Measurements from ENCODE around the gene CES5A.
"Not testable (repeated sequence)": the region's sequence is repeated elsewhere in the genome, so short reads cannot be mapped to it uniquely, and the experiment has no call there.

The CES5A gene

GRCh38 chr16:55876854-55877253 lies 1.7 kb upstream of the CES5A start:
- DNase-seq (ENCODE audit: low read depth): peak; percentile 18

GRCh38 chr16:55873122-55873521 lies 2.1 kb downstream of the CES5A start:
- DNase-seq (ENCODE audit: low read depth): no peak

GRCh38 chr16:55872130-55872529 lies 3.0 kb downstream of the CES5A start:
- DNase-seq (ENCODE audit: low read depth): no peak

- no peak for DNase-seq (ENCODE audit: low read depth)
These were observed 3.6 kb downstream of the CES5A start for GRCh38 chr16:55871411-55872038.

- no peak for DNase-seq (ENCODE audit: low read depth)
These were observed 6.2 kb downstream of the CES5A start for GRCh38 chr16:55868980-55869379.

GRCh38 chr16:55868137-55868536 lies 7.0 kb downstream of the CES5A start:
- DNase-seq (ENCODE audit: low read depth): no peak

- no peak for DNase-seq (ENCODE audit: low read depth)
These were observed 13.9 kb downstream of the CES5A start for GRCh38 chr16:55861288-55861687.

GRCh38 chr16:55857650-55858049 lies 17.5 kb downstream of the CES5A start:
- not testable (repeated sequence) for DNase-seq (ENCODE audit: low read depth)

- no peak for DNase-seq (ENCODE audit: low read depth)
These were observed 18.2 kb downstream of the CES5A start for GRCh38 chr16:55856950-55857349.

GRCh38 chr16:55853114-55853513 lies 22.1 kb downstream of the CES5A start:
- DNase-seq (ENCODE audit: low read depth): peak; percentile 35

- no peak for DNase-seq (ENCODE audit: low read depth)
These were observed 25.6 kb downstream of the CES5A start for GRCh38 chr16:55849536-55849935.

- no peak for DNase-seq (ENCODE audit: low read depth)
These were observed 28.4 kb downstream of the CES5A start for GRCh38 chr16:55846598-55847346.

GRCh38 chr16:55843105-55843395 lies 32.1 kb downstream of the CES5A start:
- DNase-seq (ENCODE audit: low read depth): no peak

- peak; percentile 61 for DNase-seq (ENCODE audit: low read depth)
These were observed 32.6 kb downstream of the CES5A start for GRCh38 chr16:55842369-55843104.

GRCh38 chr16:55839115-55839514 lies 36.1 kb downstream of the CES5A start:
- DNase-seq (ENCODE audit: low read depth): no peak

- no peak for DNase-seq (ENCODE audit: low read depth)
These were observed 39.0 kb downstream of the CES5A start for GRCh38 chr16:55836158-55836611.

GRCh38 chr16:55835581-55835980 lies 39.6 kb downstream of the CES5A start:
- DNase-seq (ENCODE audit: low read depth): no peak

GRCh38 chr16:55835173-55835572 lies 40.0 kb downstream of the CES5A start:
- not testable (repeated sequence) for DNase-seq (ENCODE audit: low read depth)

- DNase-seq (ENCODE audit: low read depth): no peak
These were observed 41.1 kb downstream of the CES5A start for GRCh38 chr16:55834049-55834448.

GRCh38 chr16:55832773-55833691 lies 42.1 kb downstream of the CES5A start, which contains the start of gene CES1:
CES1 (minus strand) TSS chr16:55833096; CDS start chr16:55833055, 41 bp downstream.
- DNase-seq (ENCODE audit: low read depth): no peak

- DNase-seq (ENCODE audit: low read depth): no peak
These were observed 42.8 kb downstream of the CES5A start for GRCh38 chr16:55832425-55832772.

GRCh38 chr16:55830658-55831294 lies 44.4 kb downstream of the CES5A start:
- DNase-seq (ENCODE audit: low read depth): no peak
